ENCODE data around the gene CADM2.

Gene CADM2

GRCh38 chr3:85370341-85370740 lies 411.6 kb downstream of the CADM2 start:
- Histone ChIP-seq H2AFZ (ENCODE audit: low read length) (no peak overlapping the region), H3K4me3 (ENCODE audit: low read depth, low read length, poor library complexity, severe bottlenecking) (no peak overlapping the region), H3K9ac (ENCODE audit: low read length) (no peak overlapping the region), H3K79me2 (ENCODE audit: insufficient read depth, low read length) (no peaks in the 10 kb centered on the region), H3F3A (ENCODE audit: insufficient read depth, low read length) (no peaks in the 10 kb centered on the region), H4K20me1 (ENCODE audit: insufficient read depth, low read length) (no peaks in the 10 kb centered on the region), H3K27me3 (ENCODE audit: insufficient read depth, low read length) (no peaks in the 10 kb centered on the region), H3K9me3 (ENCODE audit: low read length) (no peaks in the 10 kb centered on the region), H3K27ac (ENCODE audit: low read depth, low read length, poor library complexity, severe bottlenecking) (no peak overlapping the region), H3K4me2 (ENCODE audit: low read length) (no peak overlapping the region), H3K4me1 (ENCODE audit: insufficient read depth, low read length, severe bottlenecking) (no peaks in the 10 kb centered on the region), H3K36me3 (ENCODE audit: insufficient read depth, low read length) (no peaks in the 10 kb centered on the region), H3K9me2 (ENCODE audit: low read depth, low read length) (no peaks in the 10 kb centered on the region)
- TF ChIP-seq EZH2 (IDR thresholded peaks at IDR 0.05; ENCODE audit: borderline replicate concordance, low read length) (no peak), CTCF (IDR thresholded peaks at IDR 0.05; ENCODE audit: low read length) (no peak)

- Histone ChIP-seq H3F3A (ENCODE audit: insufficient read depth, low read length) (no peaks in the 10 kb centered on the region), H3K79me2 (ENCODE audit: insufficient read depth, low read length) (no peaks in the 10 kb centered on the region), H3K9ac (ENCODE audit: low read length) (no peak overlapping the region), H3K27ac (ENCODE audit: low read depth, low read length, poor library complexity, severe bottlenecking) (no peak overlapping the region), H3K4me2 (ENCODE audit: low read length) (no peak overlapping the region), H3K27me3 (ENCODE audit: insufficient read depth, low read length) (no peaks in the 10 kb centered on the region), H4K20me1 (ENCODE audit: insufficient read depth, low read length) (no peaks in the 10 kb centered on the region), H3K4me3 (ENCODE audit: low read depth, low read length, poor library complexity, severe bottlenecking) (no peak overlapping the region), H2AFZ (ENCODE audit: low read length) (no peak overlapping the region), H3K36me3 (ENCODE audit: insufficient read depth, low read length) (no peaks in the 10 kb centered on the region), H3K9me3 (ENCODE audit: low read length) (no peaks in the 10 kb centered on the region), H3K9me2 (ENCODE audit: low read depth, low read length) (no peaks in the 10 kb centered on the region), H3K4me1 (ENCODE audit: insufficient read depth, low read length, severe bottlenecking) (no peaks in the 10 kb centered on the region)
- no peak for TF ChIP-seq CTCF (IDR thresholded peaks at IDR 0.05; ENCODE audit: low read length)
- no peak for TF ChIP-seq EZH2 (IDR thresholded peaks at IDR 0.05; ENCODE audit: borderline replicate concordance, low read length)
Observed at GRCh38 chr3:85376131-85376530, 417.3 kb downstream of the CADM2 start.

GRCh38 chr3:85377115-85377514 lies 418.3 kb downstream of the CADM2 start:
- Histone ChIP-seq H3K4me2 (ENCODE audit: low read length) (no peak overlapping the region), H3K36me3 (ENCODE audit: insufficient read depth, low read length) (no peaks in the 10 kb centered on the region), H3F3A (ENCODE audit: insufficient read depth, low read length) (no peaks in the 10 kb centered on the region), H3K4me3 (ENCODE audit: low read depth, low read length, poor library complexity, severe bottlenecking) (no peak overlapping the region), H3K9ac (ENCODE audit: low read length) (no peak overlapping the region), H3K79me2 (ENCODE audit: insufficient read depth, low read length) (no peaks in the 10 kb centered on the region), H3K9me3 (ENCODE audit: low read length) (no peaks in the 10 kb centered on the region), H2AFZ (ENCODE audit: low read length) (no peak overlapping the region), H3K9me2 (ENCODE audit: low read depth, low read length) (no peaks in the 10 kb centered on the region), H3K4me1 (ENCODE audit: insufficient read depth, low read length, severe bottlenecking) (no peaks in the 10 kb centered on the region), H3K27me3 (ENCODE audit: insufficient read depth, low read length) (no peaks in the 10 kb centered on the region), H4K20me1 (ENCODE audit: insufficient read depth, low read length) (no peaks in the 10 kb centered on the region), H3K27ac (ENCODE audit: low read depth, low read length, poor library complexity, severe bottlenecking) (no peak overlapping the region)
- TF ChIP-seq CTCF (IDR thresholded peaks at IDR 0.05; ENCODE audit: low read length) (no peak), EZH2 (IDR thresholded peaks at IDR 0.05; ENCODE audit: borderline replicate concordance, low read length) (no peak)
